Stimulated activated CD8-positive, alpha-beta memory T cell treated with anti-CD3 and anti-CD28 coated beads, Interleukin-4, amount 100 ng/mL, for 4 hours (primary cell): ENCODE results near the gene SLC17A4.
"Not testable (repeated sequence)": the region's sequence is repeated elsewhere in the genome, so short reads cannot be mapped to it uniquely, and the experiment has no call there.

ENCODE experiments used
- DNase-seq, 2 donors: peaks; one replicate each; pipeline ENCODE4 v3.0.0-alpha.2; 2020; ENCODE audit warnings: low read depth in 2 of 2, low spot score in 1 of 2

The SLC17A4 gene

DNA sequence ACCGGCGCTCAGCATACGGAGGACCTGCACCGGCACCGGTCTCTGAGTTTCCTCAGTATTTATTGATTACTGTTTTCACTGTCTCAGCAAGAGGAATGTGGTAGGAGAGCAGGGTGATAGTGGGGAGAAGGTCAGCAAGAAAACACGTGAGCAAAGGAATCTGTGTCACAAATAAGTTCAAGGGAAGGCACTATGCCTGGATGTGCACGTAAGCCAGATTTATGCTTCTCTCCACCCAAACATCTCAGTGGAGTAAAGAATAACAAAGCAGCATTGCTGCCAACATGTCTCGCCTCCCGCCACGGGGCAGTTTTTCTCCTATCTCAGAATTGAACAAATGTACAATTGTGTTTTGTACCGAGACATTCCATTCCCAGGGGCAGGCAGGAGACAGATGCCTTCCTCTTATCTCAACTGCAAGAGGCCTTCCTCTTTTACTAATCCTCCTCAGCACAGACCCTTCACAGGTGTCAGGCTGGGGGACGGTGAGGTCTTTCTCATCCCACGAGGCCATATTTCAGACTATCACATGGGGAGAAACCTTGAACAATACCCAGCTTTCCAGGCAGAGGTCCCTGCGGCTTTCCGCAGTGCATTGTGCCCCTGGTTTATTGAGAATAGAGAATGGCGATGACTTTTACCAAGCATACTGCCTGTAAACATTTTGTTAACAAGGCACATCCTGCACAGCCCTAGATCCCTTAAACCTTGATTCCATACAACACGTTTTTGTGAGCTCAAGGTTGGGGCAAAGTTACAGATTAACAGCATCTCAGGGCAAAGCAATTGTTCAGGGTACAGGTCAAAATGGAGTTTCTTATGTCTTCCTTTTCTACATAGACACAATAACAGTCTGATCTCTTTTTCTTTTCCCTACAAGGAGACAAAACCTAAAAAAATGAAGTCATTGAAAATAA is 5.7 kb upstream of the SLC17A4 start:
- not testable (repeated sequence) for DNase-seq

- no peak for DNase-seq
These were observed 4.7 kb upstream of the SLC17A4 start for GRCh38 chr6:25749837-25750236.

DNA sequence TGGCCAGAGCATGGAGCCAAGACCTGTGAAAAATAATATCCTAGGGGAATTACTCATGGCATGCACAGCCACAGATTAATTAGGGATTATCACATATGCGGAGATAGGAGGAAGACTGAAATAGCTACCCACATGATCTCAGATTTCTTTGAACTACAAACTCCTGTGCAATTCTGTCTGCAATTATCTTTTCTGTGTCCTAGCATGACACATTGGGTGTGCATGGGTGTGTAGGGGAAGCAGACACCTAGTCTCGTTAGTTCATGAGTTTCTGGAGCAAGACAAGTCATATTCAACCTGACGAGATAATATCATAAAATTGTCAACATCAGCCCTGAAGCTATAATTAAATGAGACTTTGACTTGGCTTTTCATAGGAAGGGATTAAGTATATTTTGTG is 3.6 kb upstream of the SLC17A4 start:
- no peak for DNase-seq

- no peak for DNase-seq
These were observed 1.5 kb upstream of the SLC17A4 start for GRCh38 chr6:25753079-25753478.

DNA sequence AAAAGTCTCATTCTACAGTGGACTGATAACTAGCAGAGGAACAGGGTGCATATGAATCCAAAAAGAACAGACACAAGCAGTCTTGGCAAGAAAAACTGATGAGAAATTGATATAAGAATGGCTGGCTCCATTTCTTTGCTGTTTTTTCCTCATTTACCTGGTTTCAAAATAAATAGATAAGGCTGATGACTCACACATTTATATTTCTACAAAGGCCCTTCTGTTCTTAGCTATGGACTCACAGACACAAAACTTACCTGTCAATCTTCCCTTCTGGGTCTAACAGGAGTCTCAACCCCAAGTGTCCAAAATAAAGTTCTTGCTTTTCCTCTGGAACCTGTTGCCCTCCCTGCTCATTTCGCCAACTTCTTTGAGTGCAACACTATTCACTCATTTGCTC is 941 bp downstream of the SLC17A4 start:
- DNase-seq = no peak

DNA sequence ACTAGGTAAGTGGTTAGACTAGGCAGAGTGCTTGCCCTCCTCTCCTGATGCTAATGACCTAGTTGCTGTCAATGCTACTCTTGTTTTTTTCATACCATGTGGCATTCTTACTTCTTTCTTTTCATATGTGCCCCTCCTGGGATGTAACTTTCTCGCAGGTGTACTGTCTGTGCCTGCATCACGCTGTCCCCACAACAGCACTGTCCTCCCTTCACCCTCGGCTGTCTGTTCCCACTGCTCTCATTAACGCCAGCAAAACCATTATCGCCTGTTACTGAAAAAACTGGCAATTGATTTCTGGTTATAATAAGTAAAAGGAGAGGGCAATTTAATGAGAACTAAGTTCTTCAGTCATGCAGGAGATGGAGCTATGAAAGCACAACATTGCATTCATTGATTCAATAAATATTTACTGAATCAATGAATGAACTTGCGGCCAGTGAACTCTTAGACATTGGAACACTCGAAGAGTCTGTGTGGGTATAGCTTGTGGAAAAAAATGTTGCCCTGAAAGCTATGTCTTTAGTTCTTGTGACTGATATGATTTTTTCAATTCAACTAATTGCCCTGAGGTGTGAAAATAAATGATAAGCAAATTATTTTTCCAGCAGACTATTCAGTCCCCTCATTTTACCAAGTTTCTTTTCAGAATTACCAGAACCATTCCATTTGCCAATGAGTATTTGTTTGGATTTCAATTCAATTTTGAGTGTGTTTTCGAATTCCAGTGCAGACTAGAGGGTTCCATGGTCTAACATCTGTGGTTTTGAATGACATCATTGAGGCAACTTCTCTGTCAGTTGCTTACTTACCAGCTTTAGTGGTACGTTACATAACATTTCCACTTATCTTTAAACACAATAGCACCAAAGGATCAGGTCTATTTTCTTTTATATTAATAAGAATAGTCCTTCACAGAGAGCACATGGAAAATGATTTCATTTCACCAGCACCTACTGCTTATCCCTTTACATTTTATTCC is 2.1 kb downstream of the SLC17A4 start:
- DNase-seq = no peak

DNA sequence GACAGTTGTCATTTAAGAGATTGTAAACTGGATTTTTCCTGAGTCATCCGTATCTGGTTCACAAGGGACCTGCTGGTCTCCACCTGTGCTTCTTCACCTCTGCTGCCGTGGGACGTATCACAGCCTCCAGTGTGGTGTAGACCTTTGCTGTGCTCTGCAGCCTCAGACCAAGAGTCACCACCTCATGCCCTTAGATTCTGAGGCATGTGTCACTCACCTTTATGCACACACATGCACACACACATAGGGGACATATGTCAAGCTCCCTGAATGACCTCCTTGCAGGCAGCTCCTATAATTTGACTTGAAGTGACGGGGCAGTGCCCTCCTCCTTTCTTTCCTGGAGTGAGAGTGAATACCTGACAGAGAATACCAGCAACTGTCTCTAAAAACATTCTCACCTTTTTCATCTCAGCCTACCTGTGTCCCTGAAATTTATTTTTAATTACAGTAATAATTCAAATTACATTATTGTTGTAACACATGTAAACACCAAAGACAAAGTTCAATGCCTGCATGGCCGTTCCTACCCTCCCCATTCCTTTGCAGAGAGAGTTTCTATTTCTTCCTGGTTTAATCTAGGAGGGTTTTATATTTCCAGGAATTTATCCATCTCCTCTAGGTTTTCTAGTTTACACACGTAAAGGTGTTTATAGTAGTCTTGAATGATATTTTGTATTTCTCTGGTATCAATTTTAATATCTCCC is 3.5 kb downstream of the SLC17A4 start:
- no peak for DNase-seq

DNA sequence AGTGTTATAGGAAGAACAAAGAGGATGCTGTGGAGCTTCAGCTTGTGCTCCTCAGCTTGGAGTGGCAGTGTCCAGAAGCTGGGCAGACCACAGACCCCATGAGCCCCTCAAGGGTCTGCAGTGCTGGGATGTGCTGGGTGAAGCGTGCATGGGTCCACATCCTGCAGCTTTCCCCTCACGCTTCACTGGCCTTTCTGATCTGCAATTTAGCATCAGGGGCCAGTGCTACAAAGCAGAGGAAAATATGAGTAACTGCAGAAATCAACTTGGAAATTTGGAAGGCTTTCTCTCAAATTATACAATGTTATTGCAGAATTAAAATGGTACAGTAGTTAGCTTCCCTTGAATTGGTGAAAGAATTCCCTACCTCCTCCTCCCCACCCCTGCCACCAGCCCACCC is 10.1 kb downstream of the SLC17A4 start:
- no peak for DNase-seq

GRCh38 chr6:25768566-25768965 is 14.0 kb downstream of the SLC17A4 start:
- no peak for DNase-seq

DNA sequence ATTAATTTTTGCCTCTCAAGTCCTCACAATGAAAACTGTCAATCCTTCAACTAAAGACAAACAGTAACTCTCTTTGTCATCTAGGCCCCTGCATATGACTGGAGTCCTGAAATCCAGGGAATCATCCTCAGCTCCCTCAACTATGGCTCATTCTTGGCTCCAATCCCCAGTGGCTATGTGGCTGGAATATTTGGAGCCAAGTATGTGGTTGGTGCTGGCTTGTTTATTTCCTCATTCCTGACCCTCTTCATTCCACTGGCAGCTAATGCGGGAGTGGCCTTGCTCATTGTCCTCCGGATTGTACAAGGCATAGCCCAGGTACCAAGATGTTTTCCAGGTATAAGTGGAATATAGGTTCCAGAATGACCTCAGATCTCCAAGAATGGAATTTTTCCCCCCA is 15.4 kb downstream of the SLC17A4 start:
- DNase-seq = no peak

DNA sequence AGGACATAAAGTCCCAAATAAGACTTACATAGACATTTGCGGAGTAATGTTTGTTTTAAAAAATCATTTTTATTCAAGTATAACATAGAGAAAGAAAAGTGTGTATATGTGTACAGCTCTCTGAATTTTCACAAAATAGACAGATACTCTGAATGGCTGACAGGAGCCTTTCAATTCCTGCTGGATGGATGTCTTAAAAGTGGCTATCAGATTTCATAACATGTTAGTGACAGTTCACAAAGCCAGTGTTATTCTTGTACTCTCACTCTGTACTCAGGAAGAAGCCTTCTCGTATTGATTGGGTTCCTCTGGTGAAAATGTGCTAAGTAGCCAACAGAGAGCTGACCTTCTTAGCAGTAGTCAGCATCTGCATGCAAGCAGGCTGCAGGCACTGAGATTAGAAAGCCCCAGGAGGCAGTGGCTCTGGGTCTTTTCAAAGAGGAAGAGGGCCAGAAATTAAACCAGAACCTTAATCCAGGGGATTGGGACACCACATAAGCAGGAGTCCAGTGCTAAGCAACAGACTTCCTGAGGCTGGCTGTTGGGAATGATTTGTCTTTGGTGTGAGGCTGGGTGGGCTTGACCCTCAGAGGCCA is 19.7 kb downstream of the SLC17A4 start:
- no peak for DNase-seq

GRCh38 chr6:25777031-25777430 is 22.5 kb downstream of the SLC17A4 start:
- DNase-seq = no peak

DNA sequence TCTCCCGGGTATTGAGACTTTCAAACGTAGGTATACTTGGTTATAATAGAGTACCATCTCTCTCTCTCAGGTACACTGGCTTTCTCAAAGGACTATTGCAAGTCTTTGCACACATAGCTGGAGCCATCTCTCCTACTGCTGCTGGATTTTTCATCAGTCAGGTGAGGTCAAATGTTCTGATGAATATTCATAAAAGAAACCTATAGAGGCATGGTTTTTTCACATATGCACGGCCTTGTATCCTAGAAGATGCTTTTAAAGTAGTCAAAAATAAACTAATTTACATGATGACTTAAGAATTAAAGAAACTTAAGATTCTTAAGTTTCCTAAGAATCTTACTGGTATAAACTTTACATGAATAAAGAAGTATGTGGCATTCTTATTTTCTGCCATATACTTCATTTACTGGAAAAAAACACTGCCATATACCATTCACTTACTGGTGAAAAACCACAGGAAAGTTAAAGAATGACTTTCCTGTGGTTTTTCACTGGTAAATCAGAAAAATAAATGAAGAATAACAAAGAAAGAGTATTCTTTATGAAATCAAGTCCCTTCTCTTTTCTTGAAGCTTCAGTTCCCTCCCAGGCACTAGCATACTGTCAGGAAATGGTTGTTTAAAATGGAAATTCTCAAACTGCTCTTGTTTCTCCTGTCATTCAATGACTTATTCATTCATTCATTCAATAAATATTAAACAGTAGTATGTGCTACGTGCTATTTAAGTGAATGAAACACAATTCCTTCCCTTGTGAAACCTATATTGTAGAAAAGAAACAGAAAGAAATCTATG is 23.5 kb downstream of the SLC17A4 start:
- DNase-seq = no peak

DNA sequence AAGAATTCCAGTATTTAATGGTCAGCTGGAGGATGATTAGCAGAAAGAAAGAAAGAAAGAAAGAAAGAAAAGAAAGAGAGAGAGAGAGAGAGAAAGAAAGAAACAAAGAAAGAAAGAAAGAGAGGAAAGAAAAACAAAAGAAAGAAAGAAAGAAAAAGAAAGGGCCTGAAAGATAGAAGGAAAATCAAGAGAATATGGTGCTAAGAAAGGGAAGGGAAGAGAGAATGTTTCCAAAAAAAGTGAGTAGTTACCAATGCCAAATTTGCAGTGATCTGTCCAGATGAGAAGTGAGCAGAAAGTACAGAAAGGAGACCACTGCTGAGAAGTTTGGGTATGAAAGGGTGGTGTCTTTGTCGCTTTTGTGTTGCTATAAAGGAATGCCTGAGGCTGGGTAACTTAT is 26.6 kb downstream of the SLC17A4 start:
- DNase-seq = no peak

GRCh38 chr6:25787428-25787827 is 32.9 kb downstream of the SLC17A4 start:
- no peak for DNase-seq

DNA sequence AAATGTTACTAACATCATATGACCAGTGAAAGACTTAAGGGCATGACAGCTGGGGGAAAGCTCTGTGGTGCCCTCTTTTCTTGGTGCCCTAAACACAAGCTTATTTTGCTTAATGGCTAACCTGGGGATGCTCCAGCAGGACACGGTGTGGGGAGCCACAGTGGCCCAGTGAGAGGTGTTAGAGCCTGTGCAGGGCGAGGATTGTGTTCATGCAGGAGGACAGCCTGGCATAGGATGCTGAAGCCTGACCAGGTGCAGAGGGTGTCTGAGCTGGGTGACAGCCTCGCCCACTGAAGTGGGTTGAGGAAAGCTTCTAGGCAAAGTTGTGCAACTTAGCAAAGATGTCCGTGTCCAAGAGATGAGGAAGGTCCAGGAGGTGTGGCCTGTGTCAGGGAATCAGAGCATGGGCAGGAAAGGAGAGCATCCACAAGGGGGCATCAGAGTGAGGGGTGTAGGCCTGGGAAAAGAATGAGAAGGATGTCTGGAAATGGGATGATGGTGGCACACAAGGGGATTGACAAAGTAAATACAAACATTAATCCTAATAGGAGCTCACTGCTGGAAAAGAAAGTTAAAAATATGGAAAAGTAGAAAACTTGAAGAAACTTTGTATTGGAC is 33.9 kb downstream of the SLC17A4 start:
- no peak for DNase-seq

DNA sequence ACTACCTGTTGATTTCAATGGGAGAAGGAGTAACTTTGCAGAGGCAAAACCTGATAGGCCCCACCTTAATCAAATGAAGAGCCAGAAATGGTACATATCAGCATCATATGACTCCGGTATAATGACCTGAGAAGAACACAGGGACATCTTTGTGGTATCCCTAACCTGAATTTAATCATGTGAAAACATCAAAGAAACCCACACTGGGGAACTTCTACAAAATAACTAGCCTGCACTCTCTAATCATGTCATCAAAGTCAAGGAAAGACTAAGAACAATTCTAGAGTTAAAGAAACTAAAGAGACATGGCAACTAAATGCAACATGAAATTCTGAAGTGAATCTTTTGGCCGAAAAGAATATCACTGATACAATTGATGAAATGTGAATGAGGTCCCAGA is 34.9 kb downstream of the SLC17A4 start:
- DNase-seq = no peak

DNA sequence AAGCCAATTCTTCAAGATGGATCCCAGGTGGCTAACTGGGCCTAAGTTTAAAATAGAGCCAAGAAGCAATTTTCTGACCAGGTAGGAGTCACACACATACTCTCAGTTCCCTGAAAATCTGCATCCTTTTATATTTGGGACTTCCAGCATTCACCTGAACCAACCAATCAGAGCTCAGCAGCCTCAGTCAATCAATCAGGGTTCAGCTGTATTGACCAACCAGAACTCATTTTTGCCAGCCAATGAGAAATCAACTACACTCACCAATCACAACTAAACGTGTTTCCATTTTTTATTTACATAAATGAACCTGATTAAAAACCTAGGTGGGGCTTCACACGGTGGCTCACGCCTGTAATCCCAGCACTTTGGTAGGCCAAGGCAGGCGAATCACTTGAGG is 37.5 kb downstream of the SLC17A4 start:
- no peak for DNase-seq

DNA sequence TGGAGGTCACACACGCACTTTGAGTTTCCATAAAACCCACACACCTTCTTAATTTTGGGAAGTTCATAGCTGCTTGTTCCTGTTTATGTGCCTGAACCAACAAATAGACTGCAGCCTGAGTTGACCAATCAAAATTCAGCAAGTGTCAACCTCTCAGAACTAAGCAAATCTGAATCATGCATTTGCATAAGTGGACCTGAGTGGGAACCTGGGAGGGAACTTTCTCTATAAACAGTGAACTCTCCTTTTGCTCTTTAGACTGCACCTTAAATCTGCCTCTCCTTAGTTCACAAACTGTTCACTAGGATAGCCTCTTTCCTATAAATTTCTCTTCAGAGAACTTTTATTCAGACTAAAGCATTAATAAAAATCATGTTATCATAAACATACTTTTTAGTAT is 39.4 kb downstream of the SLC17A4 start:
- no peak for DNase-seq

DNA sequence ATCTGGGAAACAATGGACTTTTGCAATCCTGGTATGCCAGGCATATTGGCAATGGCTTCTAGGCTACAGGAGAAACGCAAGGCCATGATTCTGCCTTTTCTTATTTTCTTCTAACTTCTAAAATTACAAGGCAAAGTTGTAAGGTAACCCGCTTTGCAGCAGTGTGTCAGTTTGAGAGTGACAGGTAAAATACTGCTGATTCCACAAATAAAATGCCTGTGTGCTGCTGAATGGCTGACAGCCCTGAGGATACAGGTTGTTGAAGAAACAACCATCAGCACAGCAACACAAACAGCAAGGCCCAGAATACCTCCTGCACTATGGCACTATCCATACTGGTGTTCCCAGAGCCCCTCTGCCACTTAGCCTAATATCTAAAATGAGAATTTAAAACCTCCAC is 40.2 kb downstream of the SLC17A4 start:
- DNase-seq = no peak
